Right atrium auricular region (tissue), 2 donors: ENCODE data around the gene CAMK1G. TPM values are rescaled to one million over a fixed set of nuclear protein-coding genes. Genes with fewer than 3 reads are reported as not detected.

ENCODE experiments used
- DNase-seq: peaks from one replicate; pipeline ENCODE4 v3.0.0-alpha.2; 2019; ENCODE audit warnings: low spot score
- H3K27ac ChIP-seq, 2 donors: fragments of 200-600 bp; sonication (generic); 1 replicate in 1 of 2; 2 replicates in 1 of 2; pipeline ENCODE4 v1.5.1; 2016 to 2019
- H3K27me3 ChIP-seq, 2 donors: fragments of 200-600 bp; sonication (generic); one replicate each; pipeline versions ENCODE4 v1.5.1 to v1.6.0; 2017 to 2019
- H3K36me3 ChIP-seq: fragments of 200-600 bp; sonication (generic); one replicate; pipeline ENCODE4 v1.5.1; 2016
- H3K4me1 ChIP-seq, 2 donors: fragments of 200-600 bp; sonication (generic); one replicate each; pipeline versions ENCODE4 v1.5.1 to v1.6.0; 2017 to 2019
- H3K4me3 ChIP-seq, 2 donors: fragments of 200-600 bp; sonication (generic); 1 replicate in 1 of 2; 2 replicates in 1 of 2; pipeline ENCODE4 v1.5.1; 2017 to 2019; ENCODE audit warnings: mild to moderate bottlenecking in 1 of 2, moderate library complexity in 1 of 2
- H3K9me3 ChIP-seq, 2 donors: fragments of 200-600 bp; sonication (generic); one replicate each; pipeline ENCODE4 v1.5.1; 2019
- total RNA-seq, 2 donors: library from RNA; depleted of rRNA; stranded (reverse); fragments of >200 nt; gene quantifications; one replicate each; pipeline ENCODE4 v1.1.0, GENCODE V29; 2016
- TF ChIP-seq, protein P1 (sequence below), 2 donors: fragments of 200-600 bp; sonication (generic); IDR thresholded peaks; one replicate each; pipeline ENCODE4 v1.5.1; 2019; ENCODE audit warnings: antibody characterized with exemption in 2 of 2

The CAMK1G gene
- total RNA-seq, 2 donors from 2014 or later = 0.28 TPM; not detected in 1

DNA sequence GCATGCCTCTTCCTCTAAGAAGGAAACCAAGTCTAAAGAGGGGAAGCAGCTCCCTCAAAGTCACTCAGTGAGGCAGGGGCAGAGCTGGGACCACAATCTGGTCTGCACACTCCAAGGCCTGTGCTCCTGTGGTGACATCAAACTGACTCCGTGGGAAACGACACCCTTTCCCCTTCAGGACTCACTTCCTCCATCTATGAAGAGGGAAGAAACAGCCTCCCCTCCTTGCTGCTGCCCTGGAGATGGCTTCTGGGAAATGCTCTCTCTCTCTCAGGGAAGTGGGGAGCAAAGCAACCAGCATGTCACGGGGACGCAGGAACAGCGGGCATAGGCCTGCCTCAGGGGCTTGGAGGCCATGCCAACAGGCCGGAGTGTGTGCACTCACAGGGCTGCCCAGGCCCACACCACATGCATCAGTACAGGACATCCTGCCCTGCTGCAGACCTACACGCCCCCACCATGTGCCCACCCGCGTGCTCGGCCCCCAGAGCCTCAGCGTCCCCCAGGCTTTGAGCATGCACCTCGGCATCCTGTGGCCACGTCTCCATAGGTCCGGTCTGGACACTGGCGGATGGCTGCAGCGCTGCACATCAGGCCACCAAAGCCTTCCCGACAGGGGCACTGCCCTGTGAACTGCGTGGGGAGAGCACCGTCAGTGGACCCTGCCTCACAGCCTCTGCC lies 43.0 kb downstream of the CAMK1G start:
- no peaks in the 10 kb centered on the region for H3K27me3 ChIP-seq
- H3K9me3 ChIP-seq = no peaks in the 10 kb centered on the region
- peaks cover under 1 to 55% of the 10 kb centered on the region in 2 donors for H3K4me1 ChIP-seq
- no peaks in the 10 kb centered on the region for H3K36me3 ChIP-seq
- H3K27ac ChIP-seq = peak overlapping the region; percentile 72 to 86
- DNase-seq = no peak
- TF ChIP-seq, protein P1, sequence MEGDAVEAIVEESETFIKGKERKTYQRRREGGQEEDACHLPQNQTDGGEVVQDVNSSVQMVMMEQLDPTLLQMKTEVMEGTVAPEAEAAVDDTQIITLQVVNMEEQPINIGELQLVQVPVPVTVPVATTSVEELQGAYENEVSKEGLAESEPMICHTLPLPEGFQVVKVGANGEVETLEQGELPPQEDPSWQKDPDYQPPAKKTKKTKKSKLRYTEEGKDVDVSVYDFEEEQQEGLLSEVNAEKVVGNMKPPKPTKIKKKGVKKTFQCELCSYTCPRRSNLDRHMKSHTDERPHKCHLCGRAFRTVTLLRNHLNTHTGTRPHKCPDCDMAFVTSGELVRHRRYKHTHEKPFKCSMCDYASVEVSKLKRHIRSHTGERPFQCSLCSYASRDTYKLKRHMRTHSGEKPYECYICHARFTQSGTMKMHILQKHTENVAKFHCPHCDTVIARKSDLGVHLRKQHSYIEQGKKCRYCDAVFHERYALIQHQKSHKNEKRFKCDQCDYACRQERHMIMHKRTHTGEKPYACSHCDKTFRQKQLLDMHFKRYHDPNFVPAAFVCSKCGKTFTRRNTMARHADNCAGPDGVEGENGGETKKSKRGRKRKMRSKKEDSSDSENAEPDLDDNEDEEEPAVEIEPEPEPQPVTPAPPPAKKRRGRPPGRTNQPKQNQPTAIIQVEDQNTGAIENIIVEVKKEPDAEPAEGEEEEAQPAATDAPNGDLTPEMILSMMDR (IDR thresholded peaks at IDR 0.05) = no peak
- no peak overlapping the region for H3K4me3 ChIP-seq

DNA sequence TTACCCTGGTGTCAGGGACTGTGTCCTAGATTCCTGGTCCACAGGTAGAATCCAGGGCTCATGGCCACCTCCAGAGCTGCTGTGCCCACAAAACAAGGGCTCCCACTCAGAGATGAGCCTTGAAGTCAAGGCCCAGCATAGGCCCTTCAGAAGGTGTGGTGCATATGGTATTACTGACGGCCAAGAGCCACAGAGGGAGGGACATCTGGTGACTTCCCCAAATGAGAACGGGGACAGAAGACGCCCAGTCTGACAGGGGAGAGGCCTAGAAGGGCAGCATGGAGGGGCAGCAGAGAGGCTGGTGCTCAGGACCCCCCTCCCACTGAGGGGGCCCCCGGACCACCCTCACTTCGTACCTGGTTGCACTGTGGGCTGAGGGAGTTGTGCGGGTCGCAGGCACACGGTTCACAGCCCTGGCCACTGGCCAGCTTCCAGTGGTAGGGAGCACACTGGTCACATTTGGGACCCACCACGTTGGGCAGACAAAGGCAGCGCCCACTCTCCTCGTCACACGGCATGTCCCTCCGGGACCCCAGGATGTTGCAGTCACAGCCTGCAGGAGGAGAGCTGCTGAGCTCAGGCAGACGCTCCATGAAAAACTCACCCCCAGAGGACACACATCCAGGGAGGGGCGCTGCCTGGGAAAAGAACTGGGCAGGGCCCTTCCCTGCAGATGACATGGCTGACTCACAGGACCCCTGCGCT lies 43.7 kb downstream of the CAMK1G start:
- H3K27ac ChIP-seq = peak overlapping the region; percentile 14 to 72
- no peak for DNase-seq
- H3K27me3 ChIP-seq = no peaks in the 10 kb centered on the region
- H3K4me1 ChIP-seq = peaks cover 3 to 53% of the 10 kb centered on the region in 2 donors
- H3K36me3 ChIP-seq = no peaks in the 10 kb centered on the region
- no peaks in the 10 kb centered on the region for H3K9me3 ChIP-seq
- TF ChIP-seq, protein P1 (IDR thresholded peaks at IDR 0.05) = no peak
- H3K4me3 ChIP-seq = no peak overlapping the region

DNA sequence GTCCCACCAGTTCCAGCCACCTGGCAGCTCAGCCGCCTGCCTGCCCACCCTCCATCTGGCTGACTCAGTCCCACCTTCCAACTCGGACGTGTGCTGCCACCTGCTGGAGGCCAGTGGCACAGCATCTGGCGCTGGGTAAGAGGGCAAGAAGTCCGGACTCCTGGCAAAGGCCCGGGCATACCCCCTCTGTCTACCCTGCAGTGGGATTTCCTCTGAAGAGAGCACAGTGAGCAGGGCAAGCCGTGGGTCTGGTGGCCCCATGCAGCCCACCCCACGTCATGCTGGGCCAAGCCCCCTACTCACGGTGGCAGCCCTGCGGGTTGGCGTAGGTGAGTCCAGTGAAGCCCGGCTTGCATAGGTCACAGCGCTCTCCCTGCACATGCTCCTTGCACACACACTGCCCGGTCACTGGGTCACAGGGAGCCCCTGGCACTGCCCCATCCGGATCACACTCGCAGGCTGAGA lies 44.2 kb downstream of the CAMK1G start:
- Histone ChIP-seq H3K9me3 (no peaks in the 10 kb centered on the region), H3K27ac (peak overlapping the region; percentile 14 to 72), H3K27me3 (no peaks in the 10 kb centered on the region), H3K4me3 (no peak overlapping the region), H3K4me1 (peaks cover 3 to 51% of the 10 kb centered on the region in 2 donors), H3K36me3 (no peaks in the 10 kb centered on the region)
- peak; percentile 81 for DNase-seq
- TF ChIP-seq, protein P1 (IDR thresholded peaks at IDR 0.05) = peak; percentile 96 to 97

DNA sequence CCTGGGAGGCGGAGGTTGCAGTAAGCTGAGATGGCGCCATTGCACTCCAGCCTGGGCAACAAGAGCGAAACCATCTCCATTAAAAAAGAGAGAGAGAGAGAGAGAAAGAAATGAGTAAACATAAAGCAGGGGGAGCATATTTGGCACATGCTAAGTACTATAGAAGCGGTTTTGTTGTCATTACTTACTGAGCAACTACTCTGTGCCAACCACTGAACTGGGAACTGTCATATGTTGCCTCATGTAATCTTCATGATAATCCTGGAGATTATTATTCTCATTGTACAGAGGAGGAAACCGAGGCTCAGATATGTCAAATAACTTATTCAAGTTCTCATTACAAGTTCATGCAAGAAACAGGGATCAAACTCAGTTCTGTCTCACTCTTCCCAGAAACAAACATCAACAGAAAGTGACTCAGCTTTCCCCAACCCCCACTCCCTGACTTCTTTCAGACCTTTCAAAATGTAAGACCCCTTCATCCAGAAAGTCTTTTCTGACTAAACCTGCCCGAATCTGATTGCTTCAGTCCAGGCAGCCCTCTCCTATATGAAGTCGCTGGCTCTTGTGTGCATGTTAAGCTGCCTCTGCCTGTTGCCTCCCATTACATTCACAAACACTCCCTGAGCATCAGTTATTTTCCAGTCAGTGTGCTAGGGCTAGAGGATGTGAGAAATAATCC lies 45.2 kb downstream of the CAMK1G start:
- no peak for DNase-seq
- Histone ChIP-seq H3K27ac (no peak overlapping the region), H3K36me3 (no peaks in the 10 kb centered on the region), H3K27me3 (no peaks in the 10 kb centered on the region), H3K4me1 (peaks cover 3 to 51% of the 10 kb centered on the region in 2 donors), H3K4me3 (no peak overlapping the region), H3K9me3 (no peaks in the 10 kb centered on the region)
- TF ChIP-seq, protein P1 (IDR thresholded peaks at IDR 0.05) = no peak

DNA sequence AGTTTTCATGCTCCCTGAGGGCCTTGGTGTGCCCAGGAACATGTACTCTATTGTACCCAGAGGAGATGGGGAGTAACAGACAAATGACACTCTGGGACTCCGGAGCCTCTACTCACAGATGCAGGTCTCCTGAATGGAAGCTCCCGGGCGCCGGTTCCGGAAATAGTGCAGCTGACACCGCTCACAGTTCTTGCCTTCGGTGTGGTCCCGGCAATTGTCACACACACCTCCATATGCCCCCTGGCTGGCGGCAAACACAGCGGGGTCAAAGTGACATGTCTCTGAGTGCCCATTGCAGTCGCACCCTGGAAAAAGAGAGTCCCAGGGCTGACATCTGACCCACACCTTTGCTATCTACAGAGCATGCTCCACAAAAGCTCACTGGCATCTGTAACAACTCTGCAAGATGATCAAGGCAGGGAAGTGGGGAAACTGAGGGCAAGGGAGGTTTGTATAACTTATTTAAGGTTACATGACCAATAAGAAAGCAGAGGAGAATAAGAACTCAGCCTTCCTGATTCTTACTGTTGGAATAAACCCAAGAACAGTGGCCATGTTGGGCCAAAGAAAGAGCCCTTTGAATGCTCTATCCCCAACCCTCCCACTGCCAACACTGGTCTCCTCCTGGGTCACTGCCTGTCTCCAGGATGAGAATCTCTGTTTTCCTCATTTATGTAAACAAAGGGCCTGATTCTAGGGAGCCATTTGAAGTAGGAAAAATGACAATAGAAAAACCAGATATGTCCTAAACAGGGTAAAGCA lies 46.3 kb downstream of the CAMK1G start:
- peak overlapping the region; percentile 59 to 63 for H3K27ac ChIP-seq
- peaks cover 3 to 51% of the 10 kb centered on the region in 2 donors for H3K4me1 ChIP-seq
- H3K9me3 ChIP-seq = no peaks in the 10 kb centered on the region
- no peak for DNase-seq
- TF ChIP-seq, protein P1 (IDR thresholded peaks at IDR 0.05) = no peak
- H3K27me3 ChIP-seq = no peaks in the 10 kb centered on the region
- H3K36me3 ChIP-seq = no peaks in the 10 kb centered on the region
- no peak overlapping the region for H3K4me3 ChIP-seq
